ENCODE data around the gene TWIST2.

The TWIST2 gene

GRCh38 chr2:238903141-238903540, 55.3 kb downstream of the TWIST2 start:
- no peak for DNase-seq (ENCODE audit: extremely low read depth in 1 of 2, low read depth in 1 of 2)

DNA sequence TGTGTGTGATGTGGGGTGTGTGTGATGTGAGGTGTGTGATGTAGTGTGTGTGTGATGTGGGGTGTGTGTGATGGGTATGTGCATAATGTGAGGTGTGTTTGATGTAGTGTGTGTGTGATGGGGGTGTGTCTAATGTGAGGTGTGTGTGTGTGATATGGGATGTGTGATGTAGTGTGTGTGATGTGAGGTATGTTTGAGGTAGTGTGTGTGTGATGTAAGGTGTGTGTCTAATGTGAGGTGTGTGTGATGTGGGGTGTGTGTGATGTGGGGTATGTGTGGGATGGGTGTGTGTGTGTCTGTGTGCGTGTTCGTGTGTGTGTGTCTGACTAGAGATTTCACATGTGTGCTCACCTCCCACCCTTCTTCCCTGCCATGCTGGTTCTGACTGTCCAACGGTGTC, 56.3 kb downstream of the TWIST2 start:
- no peak for DNase-seq (ENCODE audit: extremely low read depth in 1 of 2, low read depth in 1 of 2)

GRCh38 chr2:238904716-238905115, 56.8 kb downstream of the TWIST2 start:
- no peak for DNase-seq (ENCODE audit: extremely low read depth in 1 of 2, low read depth in 1 of 2)

- DNase-seq (ENCODE audit: extremely low read depth in 1 of 2, low read depth in 1 of 2): no peak
Measured at GRCh38 chr2:238905224-238905623, 57.3 kb downstream of the TWIST2 start.

DNA sequence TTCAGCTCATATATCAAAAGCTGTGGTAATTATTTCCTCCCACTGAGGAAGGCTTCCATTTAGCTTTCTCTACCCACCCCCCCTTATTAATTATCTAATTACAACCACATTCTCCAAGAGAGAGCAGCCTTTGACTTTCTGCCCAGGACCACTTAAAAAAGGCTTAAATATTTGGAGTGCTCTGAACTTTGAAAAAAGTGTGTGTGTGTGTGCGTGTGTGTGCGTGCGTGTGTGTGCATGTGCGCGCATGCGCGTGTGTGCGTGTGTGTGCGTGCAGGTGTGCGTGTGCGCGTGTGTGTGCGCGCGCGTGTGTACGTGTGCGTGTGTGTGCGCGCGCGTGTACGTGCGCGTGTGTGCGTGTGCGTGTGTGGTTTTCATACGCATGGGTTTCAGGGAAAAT, 57.8 kb downstream of the TWIST2 start:
- DNase-seq (ENCODE audit: extremely low read depth in 1 of 2, low read depth in 1 of 2): no peak

GRCh38 chr2:238906254-238906935, 58.5 kb downstream of the TWIST2 start:
- DNase-seq (ENCODE audit: extremely low read depth in 1 of 2, low read depth in 1 of 2): no peak

- DNase-seq (ENCODE audit: extremely low read depth in 1 of 2, low read depth in 1 of 2): no peak
Measured at GRCh38 chr2:238906936-238907716, 59.2 kb downstream of the TWIST2 start.

DNA sequence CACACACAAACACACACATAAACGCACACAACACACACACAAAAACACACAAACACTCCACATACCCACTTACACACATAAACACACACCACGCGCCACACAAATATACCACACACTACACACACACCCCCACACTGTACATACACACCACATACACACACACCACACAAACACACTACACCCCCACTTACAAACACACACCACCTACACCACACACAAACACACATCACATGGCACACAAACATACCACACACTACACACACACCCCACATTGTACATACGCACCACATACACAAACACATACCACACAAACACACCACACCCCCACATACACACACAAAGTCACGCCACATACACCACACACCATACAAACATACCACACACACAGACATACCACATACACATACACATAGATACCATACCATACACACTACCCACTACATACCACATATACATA, 59.9 kb downstream of the TWIST2 start:
- DNase-seq (ENCODE audit: extremely low read depth in 1 of 2, low read depth in 1 of 2): no peak

DNA sequence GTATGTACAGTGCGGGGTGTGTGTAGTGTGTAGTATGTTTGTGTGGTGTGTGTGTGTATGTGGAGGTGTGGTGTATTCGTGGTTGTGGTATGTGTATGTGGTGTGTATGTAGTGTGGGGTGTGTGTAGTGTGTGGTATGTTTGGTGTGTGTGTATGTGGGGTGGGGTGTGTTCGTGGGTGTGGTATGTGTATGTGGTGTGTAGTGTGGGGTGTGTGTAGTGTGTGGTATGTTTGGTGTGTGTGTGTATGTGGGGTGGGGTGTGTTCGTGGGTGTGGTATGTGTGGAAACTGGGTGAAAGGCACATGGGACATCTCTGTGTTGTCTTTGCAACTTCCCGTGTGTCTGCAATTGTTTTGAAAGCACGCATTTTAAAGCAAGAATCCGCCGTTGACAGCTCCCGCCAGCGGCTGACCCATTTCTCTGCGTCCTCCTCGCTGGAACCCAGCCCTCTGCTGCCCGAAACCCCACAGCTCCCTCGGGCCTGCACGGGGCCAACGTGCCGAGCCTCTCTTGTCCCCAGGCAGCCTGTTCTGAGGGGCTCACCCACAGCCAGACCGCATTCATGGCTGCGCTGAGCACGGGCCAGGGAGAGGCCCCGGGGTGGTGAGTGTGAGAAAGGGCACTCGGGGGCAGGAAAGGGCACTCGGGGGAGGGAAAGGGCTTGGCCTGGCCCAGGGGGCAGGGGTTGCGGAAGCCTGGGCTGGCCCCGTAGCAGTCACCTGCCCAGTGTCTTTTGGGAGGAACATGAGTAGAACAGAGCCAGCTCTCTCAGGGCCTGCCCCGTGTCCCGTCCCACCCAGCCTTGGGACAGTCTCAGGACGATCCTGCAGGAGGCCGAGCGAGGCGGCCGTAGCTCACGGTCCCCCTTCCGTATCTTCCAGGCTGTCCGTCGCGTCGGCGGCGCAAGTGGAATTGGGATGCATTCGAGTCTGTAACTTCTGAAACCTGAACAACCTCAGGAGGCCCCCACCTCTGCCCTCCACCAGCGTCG, 61.4 kb downstream of the TWIST2 start:
- DNase-seq (ENCODE audit: extremely low read depth in 1 of 2, low read depth in 1 of 2): no peak

DNA sequence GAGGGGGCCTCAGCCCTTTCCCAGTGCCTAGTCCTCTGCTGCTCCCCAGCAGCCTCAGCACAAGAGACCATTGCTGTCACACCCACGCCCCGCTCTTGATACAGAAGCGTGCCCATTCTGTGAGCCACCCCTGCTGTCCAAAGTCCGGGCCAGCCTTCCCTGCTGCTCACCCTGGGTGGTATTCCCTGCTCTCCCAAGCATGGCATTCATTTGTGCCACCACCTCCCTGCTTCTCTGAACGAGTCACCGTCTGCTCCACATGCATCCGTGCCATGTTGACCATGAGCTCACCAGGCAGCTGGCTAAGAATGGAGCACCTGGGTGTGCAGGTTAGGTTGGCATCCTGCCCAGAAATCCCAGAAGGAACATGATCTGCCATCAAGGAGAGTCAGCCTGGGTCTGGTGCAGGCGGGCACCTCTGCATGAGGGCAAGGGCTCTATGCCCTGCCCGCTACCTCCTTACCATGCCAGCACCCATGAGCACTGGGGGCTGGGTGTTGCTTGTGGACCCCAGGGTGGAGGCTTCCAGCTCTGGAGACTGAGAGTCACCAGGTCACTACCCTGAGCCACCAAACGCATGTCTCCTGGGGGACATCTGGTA, 63.0 kb downstream of the TWIST2 start:
- DNase-seq (ENCODE audit: extremely low read depth in 1 of 2, low read depth in 1 of 2): no peak

DNA sequence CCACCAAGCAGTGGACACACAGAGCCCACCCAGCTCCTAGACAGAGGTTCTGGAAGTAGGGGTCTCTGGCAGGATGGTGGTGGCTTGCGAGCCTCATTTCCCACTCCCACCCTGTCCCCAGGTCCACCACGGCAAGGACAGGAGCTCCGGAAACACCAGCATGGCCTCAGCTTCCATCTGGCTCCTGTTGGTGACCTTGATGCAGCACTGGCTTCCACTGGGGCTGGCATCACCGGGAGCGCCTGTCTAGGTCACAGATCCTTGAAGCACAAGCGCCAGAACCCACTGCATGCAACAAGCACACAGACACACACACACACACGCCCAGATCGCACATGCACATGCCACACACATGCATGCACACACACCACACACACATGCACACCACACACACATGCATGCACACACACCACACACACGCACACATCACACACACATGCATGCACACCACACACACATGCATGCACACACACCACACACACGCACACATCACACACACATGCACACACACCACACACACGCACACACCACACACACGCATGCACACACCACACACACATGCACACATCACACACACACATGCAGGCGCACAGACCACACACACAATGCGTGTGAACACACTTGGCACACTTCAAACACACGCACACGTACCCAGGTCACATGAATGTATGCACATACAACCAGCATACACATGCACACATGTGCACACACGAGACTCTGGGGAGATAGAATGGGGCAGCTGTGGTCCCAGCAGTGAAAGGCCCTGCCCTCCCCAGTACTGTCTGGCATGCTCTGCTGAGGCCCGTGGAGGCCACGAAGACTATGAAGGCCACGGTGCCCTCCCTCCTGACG, 63.7 kb downstream of the TWIST2 start:
- DNase-seq (ENCODE audit: extremely low read depth in 1 of 2, low read depth in 1 of 2): no peak

DNA sequence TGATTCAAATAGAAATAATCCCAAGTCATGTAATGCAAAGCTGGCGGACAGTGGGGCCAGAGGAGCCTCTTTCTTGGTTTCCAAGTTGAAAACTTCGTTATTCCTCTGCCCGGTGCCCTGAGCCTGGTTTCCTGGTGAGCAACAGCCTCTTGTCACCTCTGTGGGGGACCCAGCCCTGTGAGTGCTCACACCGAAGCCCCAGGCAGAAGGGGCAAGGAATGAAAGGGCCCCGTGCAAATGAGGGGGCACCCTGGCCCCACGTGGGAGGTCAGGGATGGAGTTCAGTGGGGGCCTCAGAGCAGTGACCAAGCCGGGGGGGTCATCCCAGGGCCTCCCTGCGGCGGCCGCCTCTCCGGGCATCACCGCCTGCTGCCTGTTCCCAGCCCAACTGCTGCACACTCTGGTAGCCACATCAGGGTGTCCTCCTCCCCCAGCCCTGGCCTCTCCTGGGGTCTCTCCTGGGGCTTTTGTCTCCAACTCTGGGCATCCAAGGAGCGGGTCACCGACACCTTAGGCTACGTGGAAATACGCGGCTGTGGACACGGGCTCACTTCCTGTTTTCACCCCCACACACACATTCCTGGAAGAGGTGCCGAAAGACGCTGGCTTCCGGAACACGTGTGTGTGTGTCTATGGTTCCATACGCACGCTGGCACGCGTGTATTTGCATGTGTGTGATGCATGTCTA, 64.5 kb downstream of the TWIST2 start:
- no peak for DNase-seq (ENCODE audit: extremely low read depth in 1 of 2, low read depth in 1 of 2)

DNA sequence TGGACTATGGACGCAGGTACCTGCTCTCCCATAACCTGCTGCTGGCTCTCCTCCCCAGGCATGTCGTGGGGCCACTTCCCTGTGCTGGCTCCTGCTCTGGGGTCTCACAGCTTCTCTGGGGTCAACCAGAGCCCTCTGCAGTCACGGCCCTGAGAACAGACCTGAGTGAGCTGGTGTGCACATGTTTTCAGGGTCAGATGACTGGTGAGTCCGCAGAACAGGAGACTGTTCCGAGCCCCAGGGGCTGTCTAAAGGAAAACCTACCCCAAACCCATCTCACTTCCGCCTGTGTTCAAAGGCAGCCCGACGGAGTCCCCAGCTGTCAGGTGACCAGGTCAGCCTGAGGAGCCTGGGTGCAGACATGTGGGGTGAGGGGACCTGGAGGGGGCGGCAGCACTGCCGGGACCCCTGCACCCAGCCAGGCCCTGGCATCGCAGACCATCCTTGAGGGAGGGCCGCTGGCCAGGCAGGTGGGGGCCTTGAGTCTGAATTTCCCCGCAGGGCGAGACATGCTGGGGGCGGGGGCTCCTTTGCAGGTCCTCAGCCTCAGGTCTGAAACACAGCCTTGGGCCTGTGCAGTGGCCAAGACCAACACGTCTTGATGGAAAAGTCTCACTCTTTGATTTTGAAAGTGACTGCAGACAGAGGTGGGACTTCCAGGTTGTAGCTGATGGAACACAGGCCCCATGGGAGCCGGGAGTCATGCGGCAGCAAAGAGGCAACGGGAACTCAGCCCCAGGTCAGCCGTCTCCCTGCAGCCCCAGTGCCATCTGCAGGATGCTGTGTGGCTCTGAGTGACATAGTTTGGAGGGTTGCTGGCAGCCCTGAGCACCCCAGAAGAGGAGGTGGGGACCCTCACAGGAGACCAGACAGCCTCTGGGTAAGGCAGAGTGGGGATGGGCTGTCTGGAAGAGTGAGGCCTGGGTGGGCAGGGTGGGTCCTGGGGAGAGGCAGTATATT, 65.3 kb downstream of the TWIST2 start:
- DNase-seq (ENCODE audit: extremely low read depth in 1 of 2, low read depth in 1 of 2): no peak

- no peak for DNase-seq (ENCODE audit: extremely low read depth in 1 of 2, low read depth in 1 of 2)
Measured at GRCh38 chr2:238913931-238914647, 66.2 kb downstream of the TWIST2 start.

DNA sequence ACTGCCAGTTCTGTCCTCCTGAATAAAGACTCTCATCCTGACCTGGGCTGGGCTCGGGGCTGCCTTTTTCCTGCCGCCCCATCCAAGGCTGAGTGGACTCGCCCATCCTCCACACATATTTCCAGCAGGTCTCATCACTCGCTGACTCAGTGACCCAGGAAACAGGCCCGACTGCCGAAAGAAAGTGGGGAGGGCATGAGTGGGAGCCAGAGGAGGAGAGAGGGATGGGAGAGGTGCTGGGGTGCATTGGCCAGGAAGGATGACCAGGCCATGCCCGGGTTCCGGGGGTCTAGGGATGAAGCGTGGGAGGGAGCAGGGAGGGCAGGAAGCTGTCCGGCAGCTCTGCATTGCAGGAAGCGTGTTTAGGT, 66.7 kb downstream of the TWIST2 start:
- DNase-seq (ENCODE audit: extremely low read depth in 1 of 2, low read depth in 1 of 2): no peak

- no peak for DNase-seq (ENCODE audit: extremely low read depth in 1 of 2, low read depth in 1 of 2)
Measured at GRCh38 chr2:238915196-238915595, 67.3 kb downstream of the TWIST2 start.

- no peak for DNase-seq (ENCODE audit: extremely low read depth in 1 of 2, low read depth in 1 of 2)
Measured at GRCh38 chr2:238915596-238915995, 67.7 kb downstream of the TWIST2 start.
